ES-I3 (cell line): ENCODE data around the gene CYP2D6.
"Not testable (repeated sequence)": the region's sequence is repeated elsewhere in the genome, so short reads cannot be mapped to it uniquely, and the experiment has no call there.

Experiments
- H3K36me3 ChIP-seq: 2 replicates; pipeline ENCODE4 v1.6.1; 2013; ENCODE audit warnings: mild to moderate bottlenecking, low read length, control low read depth, moderate library complexity; ENCODE audit not compliant: insufficient read depth
- H3K4me1 ChIP-seq: 2 replicates; pipeline ENCODE4 v1.6.1; 2013; ENCODE audit warnings: mild to moderate bottlenecking, control low read depth, low read length; ENCODE audit not compliant: insufficient read depth
- H3K9ac ChIP-seq: 2 replicates; pipeline ENCODE4 v1.6.1; 2013; ENCODE audit warnings: low read depth, mild to moderate bottlenecking, low read length, moderate library complexity
- H3K9me3 ChIP-seq: 2 replicates; pipeline ENCODE4 v1.6.1; 2013; ENCODE audit warnings: mild to moderate bottlenecking, low read length, moderate library complexity; ENCODE audit not compliant: control insufficient read depth, insufficient read depth

CYP2D6 gene

DNA sequence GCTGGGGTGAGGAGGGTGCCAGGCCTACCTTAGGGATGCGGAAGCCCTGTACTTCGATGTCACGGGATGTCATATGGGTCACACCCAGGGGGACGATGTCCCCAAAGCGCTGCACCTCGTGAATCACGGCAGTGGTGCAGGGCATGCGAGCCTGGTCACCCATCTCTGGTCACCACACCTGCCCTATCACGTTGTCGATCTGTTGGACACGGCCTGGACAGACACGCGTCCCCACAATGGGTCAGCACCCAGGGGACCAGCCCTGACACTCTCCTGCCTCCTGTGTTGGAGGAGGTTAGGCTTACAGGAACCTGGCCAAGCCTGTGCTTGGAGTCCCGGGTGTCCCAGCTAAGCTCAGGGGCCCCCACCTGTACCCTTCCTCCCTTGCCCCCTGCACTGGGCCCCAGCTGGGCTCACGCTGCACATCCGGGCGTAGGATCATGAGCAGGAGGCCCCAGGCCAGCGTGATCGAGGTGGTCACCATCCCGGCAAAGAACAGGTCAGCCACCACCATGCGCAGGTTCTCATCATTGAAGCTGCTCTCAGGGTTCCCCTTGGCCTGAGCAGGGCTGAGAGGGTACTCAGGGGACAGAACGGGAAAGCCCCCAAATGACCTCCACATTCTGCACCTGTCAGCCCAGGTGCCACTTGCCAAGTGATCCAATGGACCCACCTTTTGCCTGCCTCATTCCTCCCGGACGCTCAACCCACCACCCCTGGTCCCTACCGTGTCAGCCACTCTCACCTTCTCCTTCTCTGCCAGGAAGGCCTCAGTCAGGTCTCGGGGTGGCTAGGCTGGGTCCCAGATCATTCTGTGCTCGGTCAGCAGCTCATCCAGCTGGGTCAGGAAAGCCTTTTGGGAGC, 20.3 kb upstream of the CYP2D6 start:
- no peaks in the 10 kb centered on the region for H3K9me3 ChIP-seq
- no peaks in the 10 kb centered on the region for H3K4me1 ChIP-seq
- no peaks in the 10 kb centered on the region for H3K36me3 ChIP-seq
- no peak overlapping the region for H3K9ac ChIP-seq

DNA sequence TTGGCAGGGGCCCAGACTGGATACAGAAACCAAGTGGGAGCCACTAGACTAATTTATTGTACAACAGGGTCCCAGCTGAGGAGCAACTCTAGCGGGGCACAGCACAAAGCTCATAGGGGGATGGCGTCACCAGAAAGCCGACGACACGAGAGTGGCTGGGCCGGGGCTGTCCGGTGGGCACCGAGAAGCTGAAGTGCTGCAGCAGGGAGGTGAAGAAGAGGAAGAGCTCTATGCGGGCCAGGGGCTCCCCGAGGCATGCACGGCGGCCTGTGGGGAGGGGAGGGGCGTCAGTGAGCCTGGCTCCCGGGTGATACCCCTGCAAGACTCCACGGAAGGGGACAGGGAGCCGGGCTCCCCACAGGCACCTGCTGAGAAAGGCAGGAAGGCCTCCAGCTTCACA, 19.2 kb upstream of the CYP2D6 start:
- H3K9ac ChIP-seq, H3K4me1 ChIP-seq, H3K36me3 ChIP-seq, H3K9me3 ChIP-seq: not testable (repeated sequence)

DNA sequence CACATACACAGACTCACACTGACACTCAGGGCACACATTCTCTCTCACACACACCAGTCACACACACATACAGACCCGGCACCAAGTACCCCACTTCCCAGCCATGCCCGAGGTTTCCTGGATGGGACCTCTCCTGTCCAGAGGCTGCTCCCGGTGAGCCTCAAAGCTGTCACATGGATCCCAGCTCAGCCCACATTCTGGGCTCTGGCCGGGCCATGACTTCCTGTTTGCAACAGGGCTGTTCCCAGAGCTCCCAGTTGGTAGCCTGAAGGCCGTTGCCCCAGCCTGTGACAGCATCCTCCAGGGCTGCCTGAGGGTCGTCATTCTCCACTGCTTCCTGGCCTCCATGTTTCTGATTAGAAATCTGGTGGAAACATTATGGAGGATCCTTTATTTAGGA, 14.6 kb upstream of the CYP2D6 start:
- H3K36me3 ChIP-seq: no peaks in the 10 kb centered on the region
- no peak overlapping the region for H3K9ac ChIP-seq
- H3K4me1 ChIP-seq: no peaks in the 10 kb centered on the region
- H3K9me3 ChIP-seq: no peaks in the 10 kb centered on the region

DNA sequence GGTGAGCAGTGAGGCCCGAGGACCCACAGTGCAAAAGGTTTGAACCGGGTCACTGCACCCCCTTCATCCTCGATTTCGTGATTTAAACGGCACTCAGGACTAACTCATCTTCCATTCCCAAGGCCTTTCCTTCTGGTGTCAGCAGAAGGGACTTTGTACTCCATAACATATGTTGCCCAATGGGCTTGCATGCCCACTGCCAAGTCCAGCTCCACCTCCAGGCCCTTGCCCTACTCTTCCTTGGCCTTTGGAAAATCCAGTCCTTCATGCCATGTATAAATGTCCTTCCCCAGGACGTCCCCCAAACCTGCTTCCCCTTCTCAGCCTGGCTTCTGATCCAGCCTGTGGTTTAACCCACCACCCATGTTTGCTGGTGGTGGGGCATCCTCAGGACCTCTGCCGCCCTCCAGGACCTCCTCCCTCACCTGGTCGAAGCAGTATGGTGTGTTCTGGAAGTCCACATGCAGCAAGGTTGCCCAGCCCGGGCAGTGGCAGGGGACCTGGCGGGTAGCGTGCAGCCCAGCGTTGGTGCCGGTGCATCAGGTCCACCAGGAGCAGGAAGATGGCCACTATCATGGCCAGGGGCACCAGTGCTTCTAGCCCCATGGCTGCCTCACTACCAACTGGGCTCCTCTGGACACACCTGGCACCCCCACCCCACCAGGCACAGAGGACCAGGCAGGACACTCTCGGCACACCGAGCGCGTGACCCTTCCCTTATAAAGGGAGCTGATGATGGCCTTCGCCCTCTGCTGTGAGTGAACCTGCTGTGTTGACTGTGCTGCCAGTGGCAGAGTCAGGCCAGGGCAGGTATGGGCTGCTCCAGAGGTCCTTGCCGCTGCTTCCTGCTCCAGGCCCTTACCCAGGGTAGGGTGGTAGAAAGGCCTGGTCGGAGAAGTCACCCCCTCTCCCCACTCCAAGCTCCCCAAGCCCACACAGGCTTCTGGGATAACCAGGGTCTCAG, 13.5 kb upstream of the CYP2D6 start:
- H3K4me1 ChIP-seq, H3K9ac ChIP-seq, H3K36me3 ChIP-seq, H3K9me3 ChIP-seq: not testable (repeated sequence)

DNA sequence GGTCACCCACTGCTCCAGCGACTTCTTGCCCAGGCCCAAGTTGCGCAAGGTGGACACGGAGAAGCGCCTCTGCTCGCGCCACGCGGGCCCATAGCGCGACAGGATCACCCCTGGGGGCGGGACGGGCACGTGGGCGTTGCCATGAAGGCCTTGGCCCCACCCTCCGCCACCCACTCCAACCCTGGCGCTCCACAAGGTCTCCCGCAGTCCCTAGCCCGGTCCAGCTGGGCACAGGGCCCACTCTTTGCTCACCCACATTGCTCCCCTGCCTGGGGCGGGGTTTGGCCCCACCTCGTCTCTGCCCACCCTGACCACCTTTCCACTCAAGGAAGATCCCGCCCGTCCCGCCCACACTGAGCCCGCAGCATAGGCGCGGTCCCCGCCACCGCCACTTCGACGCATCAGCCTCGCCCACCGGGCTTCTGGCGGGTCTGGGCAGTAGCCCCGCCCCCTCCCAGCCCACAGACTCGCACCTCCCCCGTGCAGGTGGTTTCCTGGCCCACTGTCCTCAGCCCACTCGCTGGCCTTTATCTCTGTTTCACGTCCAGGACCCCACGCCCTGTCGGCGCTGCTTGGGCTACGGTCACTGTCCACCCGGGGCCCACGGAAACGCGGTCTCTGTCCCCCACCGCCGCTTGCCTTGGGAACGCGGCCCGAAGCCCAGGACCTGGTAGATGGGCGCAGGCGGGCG, 12.3 kb upstream of the CYP2D6 start:
- no peaks in the 10 kb centered on the region for H3K4me1 ChIP-seq

DNA sequence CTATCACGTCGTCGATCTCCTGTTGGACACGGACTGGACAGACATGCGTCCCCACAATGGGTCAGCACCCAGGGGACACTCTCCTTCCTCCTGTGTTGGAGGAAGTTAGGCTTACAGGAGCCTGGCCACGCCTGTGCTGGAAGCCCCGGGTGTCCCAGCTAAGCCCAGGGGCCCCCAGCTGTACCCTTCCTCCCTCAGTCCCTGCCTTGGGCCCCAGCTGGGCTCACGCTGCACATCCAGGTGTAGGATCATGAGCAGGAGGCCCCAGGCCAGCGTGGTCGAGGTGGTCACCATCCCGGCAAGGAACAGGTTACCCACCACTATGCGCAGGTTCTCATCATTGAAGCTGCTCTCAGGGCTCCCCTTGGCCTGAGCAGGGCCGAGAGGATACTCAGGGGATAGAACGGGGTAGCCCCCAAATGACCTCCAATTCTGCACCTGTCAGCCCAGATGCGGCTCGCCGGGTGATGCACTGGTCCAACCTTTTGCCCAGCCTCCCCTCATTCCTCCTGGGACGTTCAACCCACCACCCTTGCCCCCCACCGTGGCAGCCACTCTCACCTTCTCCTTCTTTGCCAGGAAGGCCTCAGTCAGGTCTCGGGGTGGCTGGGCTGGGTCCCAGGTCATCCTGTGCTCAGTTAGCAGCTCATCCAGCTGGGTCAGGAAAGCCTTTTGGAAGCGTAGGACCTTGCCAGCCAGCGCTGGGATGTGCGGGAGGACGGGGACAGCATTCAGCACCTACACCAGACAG, 10.9 kb upstream of the CYP2D6 start:
- H3K4me1 ChIP-seq, H3K9me3 ChIP-seq, H3K36me3 ChIP-seq, H3K9ac ChIP-seq: not testable (repeated sequence)

More for the DNA sequence above, 12.3 kb upstream of the CYP2D6 start:
- Histone ChIP-seq H3K9me3 (no peaks in the 10 kb centered on the region), H3K36me3 (no peaks in the 10 kb centered on the region), H3K9ac (no peak overlapping the region)

DNA sequence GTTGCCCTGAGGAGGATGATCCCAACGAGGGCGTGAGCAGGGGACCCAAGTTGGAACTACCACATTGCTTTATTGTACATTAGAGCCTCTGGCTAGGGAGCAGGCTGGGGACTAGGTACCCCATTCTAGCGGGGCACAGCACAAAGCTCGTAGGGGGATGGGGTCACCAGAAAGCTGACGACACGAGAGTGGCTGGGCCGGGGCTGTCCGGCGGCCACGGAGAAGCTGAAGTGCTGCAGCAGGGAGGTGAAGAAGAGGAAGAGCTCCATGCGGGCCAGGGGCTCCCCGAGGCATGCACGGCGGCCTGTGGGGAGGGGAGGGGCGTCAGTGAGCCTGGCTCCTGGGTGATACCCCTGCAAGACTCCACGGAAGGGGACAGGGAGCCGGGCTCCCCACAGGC, 9.5 kb upstream of the CYP2D6 start:
- not testable (repeated sequence) for H3K9ac ChIP-seq, H3K4me1 ChIP-seq, H3K36me3 ChIP-seq, H3K9me3 ChIP-seq

DNA sequence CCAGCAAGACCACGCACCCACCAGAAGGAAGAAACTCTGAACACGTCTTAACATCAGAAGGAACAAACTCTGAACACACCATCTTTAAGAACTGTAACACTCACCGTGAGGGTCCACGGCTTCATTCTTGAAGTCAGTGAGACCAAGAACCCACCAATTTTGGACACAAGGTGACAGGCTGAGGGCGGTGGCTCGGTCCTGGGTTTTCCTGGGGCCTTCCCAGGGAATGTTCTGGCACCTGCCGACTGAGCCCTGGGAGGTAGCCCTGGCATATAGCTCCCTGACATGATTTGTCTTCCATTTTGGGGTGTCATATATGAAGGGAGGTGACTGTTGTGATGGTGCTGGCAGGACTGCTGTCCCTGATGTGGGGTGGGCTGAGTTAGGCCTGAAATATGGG, 8.9 kb upstream of the CYP2D6 start:
- not testable (repeated sequence) for H3K9ac ChIP-seq, H3K9me3 ChIP-seq, H3K36me3 ChIP-seq, H3K4me1 ChIP-seq

DNA sequence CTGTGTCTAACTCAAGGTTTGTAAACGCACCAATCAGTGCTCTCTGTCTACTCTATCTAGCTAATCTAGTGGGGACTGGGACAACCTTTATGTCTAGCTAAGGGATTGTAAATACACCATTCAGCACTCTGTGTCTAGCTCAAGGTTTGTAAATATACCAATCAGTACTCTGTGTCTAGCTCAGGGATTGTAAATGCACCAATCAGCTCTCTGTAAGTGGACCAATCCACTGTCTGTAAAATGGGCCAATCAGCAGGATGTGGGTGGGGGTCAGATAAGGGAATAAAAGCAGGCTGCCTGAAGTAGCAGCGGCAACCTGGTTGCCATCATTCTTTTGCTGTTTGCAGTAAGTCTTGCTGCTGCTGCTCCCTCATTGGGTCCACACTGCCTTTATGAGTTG, 8.4 kb upstream of the CYP2D6 start:
- H3K4me1 ChIP-seq: no peaks in the 10 kb centered on the region
- no peak overlapping the region for H3K9ac ChIP-seq
- no peaks in the 10 kb centered on the region for H3K9me3 ChIP-seq
- no peaks in the 10 kb centered on the region for H3K36me3 ChIP-seq

DNA sequence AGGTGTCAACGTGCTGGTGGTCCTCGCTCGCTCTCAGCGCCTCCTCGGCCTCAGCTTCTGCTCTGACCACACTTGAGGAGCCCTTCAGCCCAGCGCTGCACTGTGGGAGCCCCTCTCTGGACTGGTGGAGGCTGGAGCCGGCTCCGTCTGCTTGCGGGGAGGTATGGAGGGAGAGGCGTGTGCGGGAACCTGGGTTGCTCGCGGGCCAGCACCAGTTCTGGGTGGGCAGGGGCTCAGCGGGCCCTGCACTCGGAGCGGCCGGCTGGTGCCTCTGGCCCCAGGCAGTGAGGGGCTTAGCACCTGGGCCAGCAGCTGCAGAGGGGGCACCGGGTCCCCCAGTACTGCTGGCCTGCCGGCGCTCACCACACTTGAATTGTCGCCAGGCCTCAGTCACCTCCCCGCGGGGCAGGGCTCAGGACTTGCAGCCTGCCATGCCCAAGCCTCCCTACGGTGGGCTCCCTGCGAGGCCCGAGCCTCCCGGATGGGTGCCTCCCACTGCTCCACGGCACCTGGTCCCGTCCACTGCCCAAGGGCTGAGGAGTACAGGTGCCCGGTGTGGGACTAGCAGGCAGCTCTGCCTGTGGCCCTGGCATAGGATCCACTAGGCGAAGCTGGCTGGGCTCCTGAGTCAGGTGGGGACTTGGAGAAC, 7.6 kb upstream of the CYP2D6 start:
- no peaks in the 10 kb centered on the region for H3K9me3 ChIP-seq
- H3K4me1 ChIP-seq: no peaks in the 10 kb centered on the region
- H3K9ac ChIP-seq: no peak overlapping the region
- H3K36me3 ChIP-seq: no peaks in the 10 kb centered on the region

DNA sequence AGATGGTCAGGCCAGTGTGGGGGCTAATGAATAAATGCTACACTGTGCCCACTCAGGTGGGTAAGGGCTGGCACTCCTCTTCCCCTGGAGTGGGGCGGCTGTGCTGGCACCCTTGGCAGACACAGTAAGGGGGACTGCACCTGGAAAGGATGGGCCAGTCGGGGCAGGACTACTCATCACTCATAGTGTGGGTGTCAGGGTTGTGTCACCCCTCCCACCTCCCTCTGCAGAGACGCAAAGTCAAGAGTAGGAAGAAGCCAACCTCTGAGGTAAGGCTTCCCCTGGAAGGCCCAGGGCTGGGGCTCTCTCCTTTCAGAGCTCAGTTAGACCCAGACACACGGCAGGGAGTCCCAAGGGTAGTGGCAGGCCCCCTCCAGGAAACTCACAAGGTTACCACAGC, 5.1 kb upstream of the CYP2D6 start:
- not testable (repeated sequence) for H3K4me1 ChIP-seq, H3K36me3 ChIP-seq, H3K9me3 ChIP-seq, H3K9ac ChIP-seq

DNA sequence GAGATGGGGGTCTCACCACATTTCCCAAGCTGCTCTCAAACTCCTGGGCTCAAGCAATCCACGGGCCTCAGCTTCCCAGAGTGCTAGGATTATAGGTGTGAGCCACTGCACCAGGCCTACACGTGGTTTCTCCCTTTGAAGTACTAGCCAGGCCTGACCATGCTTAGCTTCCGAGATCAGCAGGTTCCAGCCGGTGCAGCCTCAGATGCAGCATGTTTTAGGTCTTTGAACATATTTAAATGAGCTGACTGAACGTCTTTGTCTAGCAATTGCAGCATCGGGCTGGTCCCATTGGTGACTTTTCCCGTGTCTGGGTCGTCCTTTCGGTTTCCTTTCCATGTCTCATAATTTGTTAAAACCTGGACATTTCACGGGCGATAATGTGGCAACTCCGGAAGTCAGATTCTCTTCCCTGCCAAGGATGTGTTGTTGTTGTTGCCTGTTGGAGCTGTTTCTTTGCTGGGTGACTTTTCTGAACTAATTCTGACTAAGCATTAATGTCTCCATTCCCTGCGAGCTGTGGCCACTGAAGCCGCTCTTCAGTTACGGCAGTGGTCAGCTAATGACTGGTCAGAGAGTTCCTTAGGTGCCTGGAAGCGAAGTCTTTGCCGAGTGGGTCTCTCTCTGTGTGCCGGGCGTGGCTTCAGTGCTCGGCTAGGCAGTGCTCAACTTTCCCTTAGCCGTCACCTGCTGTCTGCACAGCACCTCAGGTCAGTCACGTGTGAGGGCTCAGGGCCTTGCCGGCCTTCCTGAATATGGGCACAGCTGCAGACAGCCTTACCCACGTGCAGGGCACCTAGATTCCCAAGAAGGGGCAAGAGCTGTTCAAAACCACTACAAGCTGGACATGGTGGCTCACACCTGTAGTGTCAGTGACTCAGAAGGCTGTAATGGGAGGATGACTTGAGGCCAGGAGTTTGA, 3.8 kb upstream of the CYP2D6 start:
- no peaks in the 10 kb centered on the region for H3K4me1 ChIP-seq
- H3K36me3 ChIP-seq: no peaks in the 10 kb centered on the region
- H3K9ac ChIP-seq: no peak overlapping the region
- H3K9me3 ChIP-seq: no peaks in the 10 kb centered on the region

DNA sequence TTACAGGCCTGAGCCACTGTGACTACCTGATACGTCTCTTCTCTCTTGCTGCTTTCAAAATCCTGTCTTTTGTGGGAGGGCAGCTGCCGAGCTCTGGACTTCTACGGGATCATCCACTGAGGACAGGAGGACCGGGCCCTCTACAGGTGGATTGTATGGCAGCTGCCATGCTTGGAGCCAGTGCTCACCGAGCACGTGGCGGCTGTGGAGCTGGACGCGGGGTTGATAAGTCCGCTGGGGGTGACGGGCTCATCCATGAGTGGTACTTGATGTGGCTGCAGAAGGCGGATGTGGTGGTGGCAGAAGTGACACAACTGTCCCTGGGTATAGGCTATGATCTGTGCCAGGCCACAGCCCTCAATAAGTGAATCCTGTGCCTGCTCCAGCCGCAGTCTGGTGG, 1.8 kb upstream of the CYP2D6 start:
- H3K9me3 ChIP-seq: no peaks in the 10 kb centered on the region
- H3K36me3 ChIP-seq: no peaks in the 10 kb centered on the region
- no peaks in the 10 kb centered on the region for H3K4me1 ChIP-seq
- no peak overlapping the region for H3K9ac ChIP-seq
